ENCODE data around the gene DNPH1.

DNPH1 gene

DNA sequence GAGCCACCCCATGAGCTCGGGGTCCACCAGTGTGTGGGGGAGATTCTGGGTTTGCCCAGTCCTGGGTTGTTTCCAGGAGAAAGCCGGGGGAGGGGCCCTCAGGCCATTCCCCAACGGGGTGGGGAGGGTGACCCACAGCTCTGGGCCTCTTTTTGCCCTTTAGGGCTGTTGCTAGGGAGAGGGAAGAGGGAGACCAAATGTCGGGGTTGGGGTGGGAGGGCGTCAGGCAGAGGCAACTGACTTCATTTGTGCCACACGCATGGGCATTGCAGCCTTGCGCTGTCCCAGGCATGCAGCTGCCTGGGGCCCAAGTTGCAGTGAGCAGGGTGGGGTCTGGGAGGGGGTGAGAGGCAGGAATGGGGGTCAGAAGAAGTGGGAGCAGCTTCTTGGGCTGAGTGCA lies 49.2 kb downstream of the DNPH1 start:
- no peak for FAIRE-seq

DNA sequence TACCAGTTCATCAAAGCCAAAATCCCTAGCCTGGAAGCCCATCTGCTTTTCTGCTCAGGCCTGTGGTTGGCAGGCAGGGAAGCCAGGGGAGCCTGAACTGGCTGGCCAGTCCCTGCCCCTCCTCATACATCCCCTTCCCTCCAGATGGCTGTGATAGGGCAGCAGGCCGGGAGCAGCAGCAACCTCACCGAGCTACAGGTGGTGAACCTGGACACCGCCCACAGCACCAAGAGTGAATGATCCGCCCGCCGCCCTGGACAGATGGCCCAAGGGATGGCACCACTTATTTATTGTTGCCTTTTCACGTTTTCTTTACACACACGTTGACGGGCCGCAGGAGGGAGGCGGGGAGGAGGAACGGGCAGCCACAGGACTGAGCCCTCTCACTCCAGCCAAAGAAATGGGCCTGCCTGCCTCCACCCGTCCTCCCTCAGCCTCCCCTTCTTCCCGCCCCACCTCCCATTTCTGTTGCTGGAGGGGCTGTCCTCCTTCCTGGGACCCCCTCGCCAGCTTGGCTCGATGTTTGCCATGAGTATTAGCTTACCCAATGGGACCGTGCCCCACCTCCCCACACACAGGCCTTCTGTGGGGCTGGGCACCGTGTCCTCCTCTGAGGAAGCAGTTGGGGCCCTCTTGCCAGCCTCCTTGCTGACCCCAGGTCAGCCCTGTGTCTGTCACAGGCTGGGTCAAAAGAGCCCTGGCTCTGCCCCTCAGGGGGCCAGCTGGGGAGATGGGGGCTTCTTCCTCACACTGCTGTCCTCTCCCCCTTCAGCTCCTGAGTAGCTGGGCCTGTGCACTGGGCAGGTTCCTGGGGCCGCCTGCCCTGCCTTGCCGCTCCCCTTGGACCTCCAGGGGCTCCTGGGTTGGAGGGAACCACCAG lies 50.1 kb downstream of the DNPH1 start:
- no peak for FAIRE-seq

DNA sequence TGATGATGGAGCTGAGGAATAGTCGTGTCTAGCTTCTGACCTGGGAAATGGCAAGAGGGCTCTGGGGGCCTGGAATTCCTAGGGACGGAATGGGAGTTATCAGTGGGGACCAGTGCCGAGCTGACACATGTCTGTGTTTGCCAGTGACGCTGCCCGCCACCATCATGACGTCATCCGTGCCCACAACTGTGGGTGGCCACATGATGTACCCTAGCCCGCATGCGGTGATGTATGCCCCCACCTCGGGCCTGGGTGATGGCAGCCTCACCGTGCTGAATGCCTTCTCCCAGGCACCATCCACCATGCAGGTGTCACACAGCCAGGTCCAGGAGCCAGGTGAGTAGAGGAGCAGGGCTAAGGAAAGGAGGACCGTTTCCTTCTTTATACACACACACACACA lies 51.1 kb downstream of the DNPH1 start:
- no peak for FAIRE-seq

DNA sequence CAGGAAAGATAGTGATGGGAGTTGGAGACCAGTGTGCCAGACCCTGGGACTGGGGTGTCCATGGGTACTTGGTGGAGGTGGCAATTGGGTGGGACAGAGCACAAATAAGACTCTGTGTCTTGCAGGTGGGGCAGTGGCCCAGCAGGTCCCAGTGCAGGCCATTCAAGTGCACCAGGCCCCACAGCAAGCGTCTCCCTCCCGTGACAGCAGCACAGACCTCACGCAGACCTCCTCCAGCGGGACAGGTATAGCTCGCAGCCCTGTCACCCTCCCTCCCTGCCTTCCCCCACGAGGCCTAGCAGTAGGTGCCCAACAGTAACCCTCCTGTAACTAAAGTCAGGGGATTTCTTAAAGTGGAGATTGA lies 52.9 kb downstream of the DNPH1 start:
- no peak for FAIRE-seq

DNA sequence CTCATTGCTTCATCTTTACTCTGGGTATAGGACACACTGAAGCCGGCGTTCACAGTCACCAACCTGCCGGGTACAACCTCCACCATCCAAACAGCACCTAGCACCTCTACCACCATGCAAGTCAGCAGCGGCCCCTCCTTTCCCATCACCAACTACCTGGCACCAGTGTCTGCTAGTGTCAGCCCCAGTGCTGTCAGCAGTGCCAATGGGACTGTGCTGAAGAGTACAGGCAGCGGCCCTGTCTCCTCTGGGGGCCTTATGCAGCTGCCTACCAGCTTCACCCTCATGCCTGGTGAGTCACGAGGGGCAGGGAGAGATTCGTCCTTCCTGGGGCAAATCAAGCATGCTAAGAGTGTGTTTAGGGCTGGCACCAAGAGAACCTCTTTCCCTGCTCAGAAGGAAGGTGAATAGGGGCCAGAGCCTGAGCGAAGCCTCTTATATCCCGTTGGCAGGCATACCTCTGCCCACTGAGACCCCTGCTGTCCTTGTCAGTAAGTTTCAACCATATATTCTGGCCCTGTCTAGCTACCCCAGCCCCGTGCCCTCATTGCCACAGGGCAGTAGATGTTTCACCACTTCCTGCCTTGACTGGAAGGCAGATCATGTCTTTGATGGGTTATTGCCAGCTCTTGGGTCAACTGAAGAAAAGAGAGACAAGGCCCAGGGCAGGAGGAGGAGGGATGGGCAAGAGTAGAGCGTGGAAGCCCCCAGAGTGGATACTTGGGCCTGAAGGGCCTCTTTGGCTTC lies 53.4 kb downstream of the DNPH1 start:
- no peak for FAIRE-seq

Measured in islet of Langerhans (tissue), 1 donor.